Regular cardiac myocyte (primary cell): ENCODE results near the gene SLC39A2. TPM values are rescaled to one million over a fixed set of nuclear protein-coding genes. Genes with fewer than 3 reads are reported as not detected.

Experiments used
- total RNA-seq: library from RNA; depleted of rRNA; stranded (reverse); fragments of >200 nt; gene quantifications from 2 replicates; pipeline ENCODE4 v1.2.3, GENCODE V29; 2014

Gene SLC39A2, protein sequence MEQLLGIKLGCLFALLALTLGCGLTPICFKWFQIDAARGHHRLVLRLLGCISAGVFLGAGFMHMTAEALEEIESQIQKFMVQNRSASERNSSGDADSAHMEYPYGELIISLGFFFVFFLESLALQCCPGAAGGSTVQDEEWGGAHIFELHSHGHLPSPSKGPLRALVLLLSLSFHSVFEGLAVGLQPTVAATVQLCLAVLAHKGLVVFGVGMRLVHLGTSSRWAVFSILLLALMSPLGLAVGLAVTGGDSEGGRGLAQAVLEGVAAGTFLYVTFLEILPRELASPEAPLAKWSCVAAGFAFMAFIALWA
- 0.28 TPM in 1 of 2 replicates, not detected in the other for total RNA-seq

DNA sequence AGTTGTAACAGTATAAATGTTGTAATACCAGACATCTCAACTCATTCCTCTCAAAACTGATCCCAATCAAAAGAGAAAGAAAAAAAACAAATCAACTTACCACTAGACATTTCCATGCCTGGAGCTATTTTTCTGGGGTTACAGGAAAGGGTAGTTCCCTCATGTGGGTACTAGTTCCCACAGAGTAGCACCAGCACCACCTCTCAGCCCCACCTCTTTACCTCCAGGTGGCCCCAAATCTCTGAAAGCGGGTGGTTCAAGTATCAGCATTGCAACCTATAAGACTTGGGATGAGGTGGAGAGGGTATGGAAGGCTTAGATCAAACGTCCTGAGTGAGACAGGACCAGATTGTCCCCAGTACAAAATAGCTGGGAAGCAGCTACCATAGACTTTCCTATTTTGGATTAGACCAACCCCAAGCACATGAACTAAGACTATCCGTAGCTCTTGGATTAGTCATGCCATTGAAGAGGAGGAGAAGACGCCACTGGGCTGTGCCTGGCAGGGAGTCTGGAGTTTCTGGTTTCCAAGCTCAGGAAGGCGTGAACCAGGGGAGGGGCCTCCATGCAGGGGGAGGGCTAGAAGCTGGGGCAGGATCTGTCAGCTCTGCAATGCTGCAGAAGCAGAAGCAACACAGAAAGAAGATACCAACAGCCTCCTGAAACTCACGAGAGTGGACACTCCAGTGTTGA is at the start of gene SLC39A2:
Gene SLC39A2, plus strand, starts transcription at position 620 of the 693 bp plus-strand sequence. CDS start 154 bp downstream, outside the sequence.

DNA sequence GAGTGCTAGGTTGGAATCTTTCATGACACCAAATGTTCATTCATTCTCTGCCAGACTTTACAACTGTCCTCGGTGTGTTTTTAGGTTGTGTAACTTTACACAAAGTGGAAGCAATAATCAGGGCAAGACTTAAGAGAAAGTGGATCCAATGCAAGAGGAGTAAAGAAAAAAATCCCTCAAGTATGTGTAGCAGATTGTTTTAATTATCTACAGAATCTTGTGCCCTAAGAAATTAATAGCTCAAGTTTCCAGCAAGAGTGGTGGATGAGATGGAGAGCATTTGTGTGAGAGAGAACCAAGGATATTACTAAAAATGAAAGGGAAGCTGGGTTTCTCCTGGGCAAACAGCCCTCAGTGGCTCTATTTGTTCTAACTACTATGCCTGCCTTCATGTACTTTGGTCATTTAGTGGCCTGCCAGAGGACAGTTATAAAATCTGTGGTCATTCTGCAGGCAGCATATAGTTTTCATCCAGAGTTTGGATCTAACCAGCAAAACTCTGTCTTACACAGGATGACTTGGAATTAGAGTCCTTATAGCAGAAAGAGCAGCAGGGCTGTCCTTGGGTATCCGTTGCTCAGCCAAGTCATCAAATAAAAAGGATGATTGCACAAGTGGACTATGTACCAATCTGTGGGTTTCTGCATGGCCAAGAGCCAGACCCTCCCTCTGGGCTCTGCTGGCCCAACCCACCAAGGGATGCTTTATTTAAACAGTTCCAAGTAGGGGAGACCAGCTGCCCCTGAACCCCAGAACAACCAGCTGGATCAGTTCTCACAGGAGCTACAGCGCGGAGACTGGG is 44.2 kb upstream of the SLC39A2 start, which contains the start of gene RNASE2:
Gene RNASE2, plus strand, starts transcription at position 752 of the 802 bp plus-strand sequence. CDS start 285 bp downstream, outside the sequence.

DNA sequence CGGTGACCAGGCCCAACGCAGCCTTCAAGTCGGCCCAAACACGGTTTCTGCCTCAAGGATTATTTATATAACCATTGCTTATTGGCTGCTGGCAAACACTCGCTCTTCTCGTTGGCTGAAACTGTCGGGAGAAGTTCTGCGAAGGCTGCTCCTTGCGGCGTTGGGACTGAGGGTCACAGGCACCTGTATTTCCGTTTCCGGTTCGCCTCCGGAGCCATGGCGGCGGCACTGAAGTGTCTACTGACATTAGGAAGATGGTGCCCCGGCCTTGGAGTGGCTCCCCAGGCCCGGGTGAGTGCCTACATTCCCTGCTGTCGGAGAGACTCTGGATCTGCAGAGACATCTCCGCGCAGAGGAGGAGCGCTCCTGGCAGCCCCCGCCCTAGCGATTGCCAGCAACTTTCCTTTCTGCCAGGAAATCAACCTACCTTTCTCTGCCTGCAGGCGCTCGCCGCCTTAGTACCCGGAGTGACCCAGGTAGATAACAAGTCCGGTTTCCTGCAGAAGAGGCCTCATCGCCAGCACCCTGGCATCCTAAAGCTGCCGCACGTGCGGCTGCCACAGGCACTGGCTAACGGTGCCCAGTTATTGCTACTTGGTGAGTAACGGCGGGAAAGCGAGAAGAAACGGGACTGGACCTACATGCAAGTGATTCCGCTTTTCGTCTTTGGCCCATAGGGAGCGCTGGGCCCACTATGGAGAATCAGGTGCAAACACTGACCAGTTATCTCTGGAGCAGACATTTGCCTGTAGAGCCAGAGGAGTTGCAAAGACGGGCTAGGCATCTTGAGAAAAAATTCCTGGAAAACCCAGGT is 9.1 kb upstream of the SLC39A2 start, which contains the start of gene METTL17:
Gene METTL17, plus strand, starts transcription at position 194 of the 814 bp plus-strand sequence. Its CDS starts 23 bp downstream, at position 217.

DNA sequence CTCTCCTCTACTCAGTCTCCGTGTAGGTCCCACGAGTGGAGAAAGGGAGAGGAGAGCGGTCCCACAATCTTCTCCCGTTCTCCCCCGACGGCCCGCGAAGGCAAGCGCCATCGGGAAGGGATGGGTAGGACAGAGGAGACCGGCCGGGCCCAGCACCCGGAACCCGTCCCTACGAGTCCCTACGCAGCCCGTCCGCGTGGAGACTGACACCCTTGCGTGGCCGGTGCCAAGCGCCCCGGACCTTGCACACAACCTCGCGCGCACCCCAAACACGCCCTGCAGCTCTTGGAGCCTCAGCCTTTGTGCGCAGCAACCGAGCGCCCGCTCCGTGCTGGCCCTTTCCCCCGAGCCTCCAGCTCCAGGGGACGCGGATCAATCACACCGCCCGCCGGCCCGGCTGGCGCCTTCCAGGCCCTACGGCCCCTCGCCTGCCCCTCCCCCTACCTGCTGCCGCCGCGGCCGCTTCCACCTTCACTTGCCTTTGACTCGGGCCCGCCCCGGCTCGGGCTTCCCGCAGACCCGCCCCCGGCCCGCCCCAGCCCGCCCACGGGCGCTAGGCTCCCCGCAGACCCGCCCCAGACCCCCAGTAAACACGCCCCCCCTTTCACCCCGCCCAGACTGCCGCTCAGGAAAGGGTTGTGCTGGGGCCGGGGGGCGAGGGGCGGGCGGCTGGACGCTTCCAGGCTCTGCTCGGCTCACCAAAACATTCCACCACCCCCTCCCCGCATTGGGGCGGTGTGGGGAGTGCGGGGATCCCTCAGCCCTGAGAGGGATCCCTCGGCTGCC is 25.7 kb downstream of the SLC39A2 start, which contains the start of gene NDRG2:
Gene NDRG2, minus strand, starts transcription at position 477 of the 786 bp plus-strand sequence. CDS start 1,746 bp downstream, outside the sequence.

DNA sequence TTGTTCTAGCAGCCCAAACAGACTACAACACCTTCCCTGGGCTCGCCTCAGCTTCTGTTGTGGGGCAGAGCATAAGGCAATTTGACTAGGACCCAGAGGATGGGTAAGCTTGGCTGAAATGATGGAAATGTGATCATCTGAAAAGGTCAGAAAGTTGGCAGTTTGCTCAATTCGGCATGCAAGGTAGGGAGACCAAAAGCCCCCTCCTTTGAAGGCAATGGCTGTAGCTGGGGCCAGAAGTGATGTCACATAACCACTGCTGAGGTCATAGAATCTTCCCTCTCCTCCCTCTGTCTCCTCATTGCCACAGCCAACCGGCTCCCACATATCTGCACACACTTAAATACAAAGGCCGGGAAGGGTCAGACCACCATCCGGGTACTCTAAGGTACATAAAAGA is 30.8 kb downstream of the SLC39A2 start, which contains the start of gene TPPP2:
Gene TPPP2, plus strand, starts transcription at position 301 of the 400 bp plus-strand sequence. CDS start 365 bp downstream, outside the sequence.

DNA sequence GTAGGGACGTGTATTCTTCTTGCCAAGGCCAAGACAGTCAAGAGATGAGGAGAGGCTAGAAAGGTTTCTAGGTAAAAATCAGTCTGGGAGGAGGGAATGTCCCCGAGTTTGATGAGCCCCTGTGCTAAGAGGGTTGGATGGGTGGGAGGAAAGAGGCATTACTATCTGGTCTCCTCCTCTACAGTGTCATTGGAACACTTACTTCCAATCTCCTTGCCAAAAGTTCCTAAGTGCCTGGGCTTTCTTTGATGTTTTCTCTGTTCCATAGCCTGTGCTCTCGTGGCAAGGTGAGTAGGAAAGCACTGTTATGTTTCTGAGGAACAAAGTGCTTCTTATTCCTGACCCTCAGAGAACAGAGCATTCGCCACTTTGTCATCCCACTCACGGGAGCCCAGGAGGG is 35.6 kb downstream of the SLC39A2 start, which contains the start of gene RNASE13:
Gene RNASE13, minus strand, starts transcription at position 101 of the 400 bp plus-strand sequence. CDS start 519 bp downstream, outside the sequence.

DNA sequence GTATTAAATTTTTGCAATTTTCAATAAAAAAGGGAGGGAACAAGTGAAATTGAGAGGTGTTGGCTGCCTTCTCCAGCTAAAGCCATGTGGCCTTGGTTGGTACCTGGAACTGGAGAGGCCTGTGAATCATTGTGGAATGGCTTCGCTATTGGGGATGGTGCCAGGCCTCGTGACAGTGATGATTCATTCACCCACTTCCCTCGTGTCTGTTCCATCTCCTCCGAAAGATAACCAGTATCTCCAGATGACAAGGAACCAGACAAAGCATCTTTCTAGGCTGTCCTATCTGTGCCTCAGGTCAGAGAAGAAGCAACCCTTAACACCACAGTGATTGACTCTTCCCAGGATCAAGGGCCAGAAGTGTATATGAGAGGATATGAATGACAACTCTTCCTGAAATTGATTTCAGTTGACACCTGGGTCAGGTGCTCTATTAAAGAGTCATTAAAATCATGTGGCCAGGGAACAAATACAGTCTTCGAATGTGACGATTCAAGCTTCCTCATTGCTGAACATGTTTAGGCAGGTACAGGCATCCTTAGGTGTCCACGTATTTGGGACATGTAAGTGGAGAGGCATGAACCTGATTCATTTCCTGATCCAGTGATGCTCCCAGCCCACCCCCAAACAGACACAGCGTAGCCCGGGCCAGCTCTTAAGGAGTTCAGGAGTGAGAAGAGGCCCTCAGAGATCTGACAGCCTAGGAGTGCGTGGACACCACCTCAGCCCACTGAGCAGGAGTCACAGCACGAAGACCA is 42.8 kb downstream of the SLC39A2 start, which contains the start of gene RNASE7:
Gene RNASE7, plus strand, starts transcription at position 687 of the 758 bp plus-strand sequence. CDS start 631 bp downstream, outside the sequence.

Other genes starting within 250 kb of the SLC39A2 start
- not detected in 2 replicates for gene EDDM3B, start 230.9 kb upstream of the SLC39A2 start, total RNA-seq
- not detected in 2 replicates for gene RNASE6, start 218.0 kb upstream of the SLC39A2 start, total RNA-seq
- gene RNASE1, start 196.4 kb upstream of the SLC39A2 start, total RNA-seq: 0.96 and 5.4 TPM in 2 replicates
- not detected in 2 replicates for gene RNASE3, start 107.9 kb upstream of the SLC39A2 start, total RNA-seq
- gene RNASE2, start 43.8 kb upstream of the SLC39A2 start, total RNA-seq: not detected in 2 replicates
- gene METTL17, start 9.3 kb upstream of the SLC39A2 start, total RNA-seq: 38.3 and 44.0 TPM in 2 replicates
- gene NDRG2, start 25.8 kb downstream of the SLC39A2 start, total RNA-seq: 0.38 and 10.1 TPM in 2 replicates
- gene TPPP2, start 30.9 kb downstream of the SLC39A2 start, total RNA-seq: not detected in 2 replicates
- gene RNASE13, start 35.5 kb downstream of the SLC39A2 start, total RNA-seq: not detected in 2 replicates
- gene RNASE7, start 43.1 kb downstream of the SLC39A2 start, total RNA-seq: not detected in 2 replicates
- gene RNASE8, start 58.5 kb downstream of the SLC39A2 start, total RNA-seq: not detected in 2 replicates
- 30.3 and 43.7 TPM in 2 replicates for gene ARHGEF40, start 71.0 kb downstream of the SLC39A2 start, total RNA-seq
- 0.58 and 4.8 TPM in 2 replicates for gene ZNF219, start 99.4 kb downstream of the SLC39A2 start, total RNA-seq
- not detected in 2 replicates for gene TMEM253, start 101.8 kb downstream of the SLC39A2 start, total RNA-seq
- not detected in 2 replicates for gene OR5AU1, start 156.8 kb downstream of the SLC39A2 start, total RNA-seq